Hematopoietic multipotent progenitor cell (in vitro differentiated cells): ENCODE results near the gene KCNAB1. TPM values are rescaled to one million over a fixed set of nuclear protein-coding genes. Genes with fewer than 3 reads are reported as not detected.

Source experiments
- DNase-seq, 3 donors: peaks; one replicate each; pipeline ENCODE4 v3.0.0-alpha.2; 2011 to 2015; ENCODE audit warnings: low read depth in 2 of 3, low spot score in 2 of 3
- total RNA-seq: library from RNA; depleted of rRNA; stranded (reverse); fragments of >200 nt; gene quantifications from one replicate; pipeline ENCODE4 v1.2.3, GENCODE V29; 2012

The KCNAB1 gene
- total RNA-seq, 1 donor = not detected

- no peak for DNase-seq
These were observed 270.5 kb downstream of the KCNAB1 start for GRCh38 chr3:156390846-156391245.

- DNase-seq = no peak
These were observed 275.8 kb downstream of the KCNAB1 start for GRCh38 chr3:156395961-156396710.

GRCh38 chr3:156396851-156397250 lies 276.5 kb downstream of the KCNAB1 start:
- no peak for DNase-seq

- no peak for DNase-seq
These were observed 277.2 kb downstream of the KCNAB1 start for GRCh38 chr3:156397534-156397933.

GRCh38 chr3:156400062-156400461 lies 279.7 kb downstream of the KCNAB1 start:
- DNase-seq = no peak

GRCh38 chr3:156400735-156401134 lies 280.4 kb downstream of the KCNAB1 start:
- DNase-seq = no peak

GRCh38 chr3:156404217-156404616 lies 283.8 kb downstream of the KCNAB1 start:
- DNase-seq = no peak

- DNase-seq = no peak
These were observed 286.0 kb downstream of the KCNAB1 start for GRCh38 chr3:156406393-156406792.

- no peak for DNase-seq
These were observed 287.3 kb downstream of the KCNAB1 start for GRCh38 chr3:156407617-156408225.

GRCh38 chr3:156409694-156410093 lies 289.3 kb downstream of the KCNAB1 start:
- DNase-seq = no peak

GRCh38 chr3:156412600-156412999 lies 292.2 kb downstream of the KCNAB1 start:
- no peak for DNase-seq

- no peak for DNase-seq
These were observed 293.0 kb downstream of the KCNAB1 start for GRCh38 chr3:156413293-156413892.

GRCh38 chr3:156416846-156417558 lies 296.6 kb downstream of the KCNAB1 start:
- no peak for DNase-seq

GRCh38 chr3:156417559-156418132 lies 297.3 kb downstream of the KCNAB1 start:
- DNase-seq = no peak

GRCh38 chr3:156418428-156418827 lies 298.1 kb downstream of the KCNAB1 start:
- no peak for DNase-seq

GRCh38 chr3:156421534-156421933 lies 301.2 kb downstream of the KCNAB1 start:
- no peak for DNase-seq

- DNase-seq = no peak
These were observed 304.4 kb downstream of the KCNAB1 start for GRCh38 chr3:156424758-156425157.

- DNase-seq = no peak
These were observed 305.3 kb downstream of the KCNAB1 start for GRCh38 chr3:156425651-156426050.

GRCh38 chr3:156429125-156429524 lies 308.7 kb downstream of the KCNAB1 start:
- no peak for DNase-seq

GRCh38 chr3:156431334-156432124 lies 311.2 kb downstream of the KCNAB1 start:
- DNase-seq = no peak
